SU-DHL-6 (cell line): ENCODE results near the gene RPL7A.
"Not testable (repeated sequence)": the region's sequence is repeated elsewhere in the genome, so short reads cannot be mapped to it uniquely, and the experiment has no call there.

Experiments
- CTCF ChIP-seq: fragments of 200-600 bp; sonication (generic); IDR thresholded peaks from one replicate; pipeline ENCODE4 v1.5.1; 2017; ENCODE audit warnings: antibody characterized with exemption, mild to moderate bottlenecking, low read length, moderate library complexity; ENCODE audit not compliant: insufficient read depth, poor library complexity, severe bottlenecking
- EZH2phosphoT487 ChIP-seq: fragments of 200-600 bp; sonication (generic), shearing (Covaris generic); conservative IDR thresholded peaks from 2 replicates; pipeline ENCODE4 v1.6.1; 2018; ENCODE audit warnings: mild to moderate bottlenecking, antibody characterized with exemption, low read length, moderate library complexity, mixed read lengths

- not testable (repeated sequence) for TF ChIP-seq CTCF, EZH2phosphoT487
These were observed 43.4 kb downstream of the RPL7A start for GRCh38 chr9:133391449-133391848.
